GM19025 (cell line): ENCODE results near the gene HYAL2.

Experiments
- ATAC-seq: cut with Tn5 transposase; IDR thresholded peaks from one replicate; pipeline ENCODE4 v1.9.1; 2021; ENCODE audit warnings: mild to moderate bottlenecking, low read depth, moderate library complexity; ENCODE audit not compliant: unreplicated experiment

The HYAL2 gene

GRCh38 chr3:50331364-50331907 lies 8.9 kb upstream of the HYAL2 start:
- ATAC-seq, result no peak

GRCh38 chr3:50330330-50330729 lies 7.8 kb upstream of the HYAL2 start:
- no peak for ATAC-seq

DNA sequence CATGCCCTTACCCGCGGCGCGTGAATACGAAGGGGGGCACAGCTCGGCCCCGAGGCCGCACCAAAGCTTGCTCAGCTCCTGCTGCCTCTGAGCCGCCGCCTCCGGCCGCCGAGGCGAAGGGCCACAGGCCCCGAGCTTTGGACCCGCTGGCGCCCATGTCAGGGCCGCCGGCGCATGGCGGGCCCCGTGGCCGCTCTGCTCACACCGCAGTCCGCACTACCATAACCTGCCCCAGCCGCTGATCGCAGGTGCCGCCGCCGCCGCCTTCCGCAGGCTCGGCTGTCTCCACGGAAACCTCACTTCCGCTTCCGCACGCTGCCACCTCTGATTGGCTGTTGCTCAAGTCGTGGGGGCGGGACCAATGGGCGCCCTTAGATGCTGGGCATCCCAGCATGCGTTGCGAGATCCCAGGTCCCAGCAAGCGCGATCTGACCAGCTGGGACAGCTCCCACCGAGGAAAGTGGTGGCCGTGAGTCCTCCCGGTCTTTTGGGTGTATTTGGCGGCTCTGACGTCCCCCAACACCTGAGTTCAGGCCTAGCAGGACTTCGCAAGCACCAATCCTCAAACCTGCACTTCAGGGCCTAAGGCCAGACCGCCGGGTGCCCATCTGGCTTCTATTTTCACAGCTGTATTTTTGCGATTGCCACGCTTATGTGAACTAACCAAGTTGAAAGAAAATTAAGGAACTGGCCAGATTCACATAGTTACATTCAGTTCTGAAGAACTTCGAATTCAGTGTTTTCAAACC lies 5.6 kb upstream of the HYAL2 start, which contains the start of gene TUSC2:
TUSC2 (minus strand) TSS at position 281 of the 749 bp plus-strand sequence; CDS start at position 157, 124 bp downstream.
- ATAC-seq, result peak; percentile 88

- no peak for ATAC-seq
Observed at GRCh38 chr3:50327129-50327528, 4.6 kb upstream of the HYAL2 start.

GRCh38 chr3:50326182-50326541 lies 3.6 kb upstream of the HYAL2 start:
- no peak for ATAC-seq

DNA sequence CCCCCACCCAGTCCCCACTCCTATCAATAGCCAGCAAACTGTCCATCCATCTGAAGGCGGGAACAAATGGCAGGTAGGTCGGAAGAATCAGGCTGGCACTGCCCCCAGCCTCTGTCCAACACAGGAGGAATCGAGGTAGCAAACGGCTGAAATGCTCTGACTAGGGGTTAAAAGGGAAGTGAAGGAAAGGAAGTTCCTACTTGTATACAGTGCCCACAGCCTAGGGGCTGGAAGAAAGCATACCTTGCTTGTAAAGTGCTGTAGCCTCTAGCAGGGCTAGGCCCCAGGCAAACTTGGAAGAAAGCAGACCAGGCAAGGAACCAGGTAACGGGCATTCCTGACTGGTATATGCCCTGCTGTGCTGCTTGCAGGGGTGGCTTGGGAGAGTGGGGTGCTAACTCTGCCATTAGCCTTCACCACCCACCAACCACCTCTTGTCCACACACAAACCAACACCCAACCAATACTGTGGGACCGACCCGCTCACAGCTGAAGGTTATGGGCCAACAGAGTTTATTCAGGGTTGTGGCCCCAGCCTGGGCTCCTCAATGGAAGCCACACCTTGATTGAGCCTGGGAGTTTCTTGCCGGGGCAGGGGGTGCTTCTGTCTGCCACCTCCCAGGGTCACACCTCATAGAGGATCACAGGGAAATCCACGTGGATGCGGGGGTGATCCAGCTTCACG lies 3.1 kb upstream of the HYAL2 start:
- ATAC-seq, result no peak

DNA sequence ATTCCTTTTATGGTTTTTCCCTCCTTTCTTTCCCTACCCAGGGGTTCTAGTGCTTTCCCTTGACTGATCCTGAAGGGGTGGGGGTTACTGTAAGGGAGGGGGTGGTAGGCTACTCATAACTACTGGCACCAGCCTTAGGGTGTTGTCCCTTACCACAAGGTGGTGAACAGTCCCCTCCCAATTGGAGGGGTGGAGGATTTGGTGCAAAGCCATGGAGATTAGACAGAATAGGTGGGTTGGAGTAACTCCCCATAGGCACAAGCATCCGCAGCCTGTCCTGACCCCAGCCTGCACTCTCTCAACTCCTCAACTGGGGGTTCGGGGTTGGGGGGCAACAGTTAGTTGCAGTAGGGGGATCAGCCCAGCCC lies 2.6 kb upstream of the HYAL2 start:
- no peak for ATAC-seq

GRCh38 chr3:50324351-50325112 lies 2.0 kb upstream of the HYAL2 start:
- ATAC-seq, result no peak

GRCh38 chr3:50323614-50324199 lies 1.2 kb upstream of the HYAL2 start:
- no peak for ATAC-seq

GRCh38 chr3:50323092-50323600 lies 601 bp upstream of the HYAL2 start:
- no peak for ATAC-seq

DNA sequence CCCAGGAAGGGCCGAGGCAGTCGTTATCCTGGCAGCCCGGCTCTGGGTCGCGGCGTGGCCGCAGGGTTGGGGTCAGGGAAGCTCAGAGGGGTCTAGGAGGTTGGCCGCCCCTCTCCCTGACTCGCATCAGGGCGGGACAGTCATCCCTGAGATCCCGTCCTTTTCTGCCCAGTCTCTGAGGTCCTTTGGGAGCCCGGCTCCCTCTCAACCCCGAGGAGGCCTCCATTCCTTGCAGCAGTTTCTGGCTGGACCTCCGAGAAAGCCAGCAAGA lies 495 bp downstream of the HYAL2 start:
- no peak for ATAC-seq

DNA sequence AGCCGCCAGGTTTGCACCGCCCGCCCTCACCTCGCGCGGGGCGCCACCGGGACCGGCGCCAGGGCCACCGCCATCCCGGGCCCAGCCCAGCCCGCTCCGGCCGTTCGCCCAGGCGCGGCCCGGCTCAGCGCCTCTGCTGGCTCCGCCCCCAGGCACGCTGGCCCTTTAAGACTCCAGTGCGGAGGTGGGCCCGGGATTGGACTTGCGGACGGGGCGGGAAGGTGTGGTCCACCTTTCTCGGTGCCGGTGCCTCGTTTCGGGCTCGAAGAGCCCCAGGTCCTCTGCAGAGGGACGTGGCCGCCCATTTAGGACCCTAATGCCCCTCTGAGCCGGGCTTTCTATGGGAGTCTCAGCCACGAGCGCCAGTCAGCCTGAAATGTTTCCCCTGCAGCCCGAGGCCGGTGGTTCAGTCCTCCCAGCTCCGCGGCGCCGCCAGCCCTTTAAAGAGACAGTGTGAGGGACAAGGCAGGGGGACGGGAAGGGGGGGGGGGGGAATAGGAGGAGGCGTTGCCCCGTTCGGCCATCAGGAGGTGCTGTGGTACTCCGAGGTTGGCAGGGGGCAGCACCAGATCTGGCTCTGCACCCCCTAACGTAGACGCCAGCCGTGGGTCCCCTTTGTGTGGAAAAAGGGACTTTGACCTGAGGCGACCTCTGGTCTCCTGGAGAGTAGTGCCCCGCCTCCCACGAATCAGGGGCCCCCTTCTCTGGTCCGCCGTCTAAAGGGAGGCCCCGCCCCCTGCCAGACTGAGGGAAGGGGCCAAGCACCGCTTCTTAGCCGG lies 1.0 kb downstream of the HYAL2 start:
- ATAC-seq, result peak; percentile 82

GRCh38 chr3:50320853-50321335 lies 1.7 kb downstream of the HYAL2 start:
- ATAC-seq, result peak; percentile 52

DNA sequence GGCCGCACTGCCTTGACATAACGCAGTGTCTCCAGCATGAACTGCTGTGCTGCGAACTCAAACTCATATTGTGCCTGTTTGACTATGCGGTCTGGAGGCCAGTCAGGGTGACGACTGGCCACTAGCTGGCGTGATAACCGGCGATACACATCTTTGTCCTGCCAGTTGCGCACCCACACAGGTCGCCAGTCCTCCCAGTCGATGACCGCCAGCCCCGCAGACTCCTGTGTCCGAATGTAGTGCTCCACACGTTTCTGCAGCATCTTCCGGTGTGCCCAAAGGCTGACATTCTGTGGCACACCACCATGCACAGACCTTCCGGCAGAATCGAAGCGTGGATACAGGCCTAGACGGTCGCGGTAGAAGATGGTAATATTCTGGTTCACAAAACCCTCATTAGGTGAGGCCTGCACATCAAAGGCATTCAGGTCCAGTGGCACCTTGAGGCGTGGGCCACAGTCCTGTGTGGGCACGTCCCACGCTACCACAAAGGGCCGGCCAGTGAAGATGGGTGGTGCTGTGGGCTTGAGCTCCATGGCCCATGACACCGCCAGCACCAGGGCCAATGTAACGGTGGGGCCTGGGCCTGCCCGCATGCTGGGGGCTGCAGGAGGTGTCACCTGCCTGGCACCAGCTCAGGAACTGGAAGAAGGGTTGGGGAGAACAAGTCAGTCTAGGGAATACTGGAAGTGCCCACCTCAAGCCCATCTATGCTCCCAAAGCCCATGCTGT lies 2.5 kb downstream of the HYAL2 start:
- ATAC-seq, result no peak

GRCh38 chr3:50319181-50319893 lies 3.2 kb downstream of the HYAL2 start:
- ATAC-seq, result no peak

DNA sequence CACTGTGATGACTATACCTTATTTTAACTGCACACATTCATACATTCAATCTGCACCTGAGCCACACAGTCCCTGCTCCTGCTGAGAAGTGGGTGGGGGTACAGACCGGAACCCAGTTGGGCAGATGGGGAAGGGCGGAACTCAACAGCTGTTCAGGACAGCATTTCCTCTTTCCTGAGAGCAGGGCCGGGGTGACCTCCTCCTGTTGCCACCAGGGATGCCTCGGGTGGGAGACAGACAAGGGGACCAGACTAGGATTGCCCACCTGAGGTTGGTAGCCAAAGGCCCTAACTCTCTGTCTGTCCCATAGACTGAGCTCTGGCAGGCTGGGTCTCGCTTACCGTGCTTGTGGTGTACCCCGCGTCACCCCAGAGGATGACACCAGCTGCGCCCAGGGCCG lies 3.9 kb downstream of the HYAL2 start:
- no peak for ATAC-seq

- ATAC-seq, result no peak
Observed at GRCh38 chr3:50318163-50318562, 4.4 kb downstream of the HYAL2 start.

- ATAC-seq, result no peak
Observed at GRCh38 chr3:50317300-50317699, 5.2 kb downstream of the HYAL2 start.
